K562 (cell line): ENCODE data around the gene JPH2.

Experiments used
- NFYB ChIP-seq: IDR thresholded peaks from 2 replicates; pipeline ENCODE4 v1.6.1; 2011; ENCODE audit warnings: mild to moderate bottlenecking, moderate library complexity; ENCODE audit not compliant: insufficient read length; ENCODE audit errors: extremely low read depth
- ZSCAN29 ChIP-seq: fragments of 450-650 bp; IDR thresholded peaks from 2 replicates; pipeline ENCODE4 v1.6.1; 2017
- TF ChIP-seq, protein P1 (sequence below): fragments of 150-350 bp; IDR thresholded peaks from 2 replicates; pipeline ENCODE4 v1.6.1; 2014; ENCODE audit warnings: low read depth, mild to moderate bottlenecking, low read length, borderline replicate concordance

DNA sequence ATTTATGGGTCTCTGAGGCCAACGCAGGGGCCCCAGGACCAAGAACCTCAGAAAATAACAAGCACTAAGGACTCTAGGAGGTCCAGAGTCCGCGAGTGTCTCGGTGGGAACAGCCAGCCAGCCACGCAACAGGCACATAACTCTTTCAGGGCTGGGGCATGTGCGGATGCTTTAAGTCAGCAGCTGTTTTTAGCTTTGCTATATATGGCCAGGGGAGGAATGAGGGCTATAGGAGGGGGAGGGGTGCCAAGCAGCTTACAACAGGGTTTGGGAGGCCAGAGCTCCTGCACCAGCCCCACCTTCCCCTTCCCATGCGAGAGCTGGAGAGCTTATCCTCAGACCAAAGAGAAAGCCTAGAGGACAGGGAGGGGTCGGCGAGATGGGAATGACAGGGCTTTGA is 6.2 kb downstream of the JPH2 start:
- TF ChIP-seq ZSCAN29 (no peak), NFYB (no peak)
- TF ChIP-seq, protein P1, sequence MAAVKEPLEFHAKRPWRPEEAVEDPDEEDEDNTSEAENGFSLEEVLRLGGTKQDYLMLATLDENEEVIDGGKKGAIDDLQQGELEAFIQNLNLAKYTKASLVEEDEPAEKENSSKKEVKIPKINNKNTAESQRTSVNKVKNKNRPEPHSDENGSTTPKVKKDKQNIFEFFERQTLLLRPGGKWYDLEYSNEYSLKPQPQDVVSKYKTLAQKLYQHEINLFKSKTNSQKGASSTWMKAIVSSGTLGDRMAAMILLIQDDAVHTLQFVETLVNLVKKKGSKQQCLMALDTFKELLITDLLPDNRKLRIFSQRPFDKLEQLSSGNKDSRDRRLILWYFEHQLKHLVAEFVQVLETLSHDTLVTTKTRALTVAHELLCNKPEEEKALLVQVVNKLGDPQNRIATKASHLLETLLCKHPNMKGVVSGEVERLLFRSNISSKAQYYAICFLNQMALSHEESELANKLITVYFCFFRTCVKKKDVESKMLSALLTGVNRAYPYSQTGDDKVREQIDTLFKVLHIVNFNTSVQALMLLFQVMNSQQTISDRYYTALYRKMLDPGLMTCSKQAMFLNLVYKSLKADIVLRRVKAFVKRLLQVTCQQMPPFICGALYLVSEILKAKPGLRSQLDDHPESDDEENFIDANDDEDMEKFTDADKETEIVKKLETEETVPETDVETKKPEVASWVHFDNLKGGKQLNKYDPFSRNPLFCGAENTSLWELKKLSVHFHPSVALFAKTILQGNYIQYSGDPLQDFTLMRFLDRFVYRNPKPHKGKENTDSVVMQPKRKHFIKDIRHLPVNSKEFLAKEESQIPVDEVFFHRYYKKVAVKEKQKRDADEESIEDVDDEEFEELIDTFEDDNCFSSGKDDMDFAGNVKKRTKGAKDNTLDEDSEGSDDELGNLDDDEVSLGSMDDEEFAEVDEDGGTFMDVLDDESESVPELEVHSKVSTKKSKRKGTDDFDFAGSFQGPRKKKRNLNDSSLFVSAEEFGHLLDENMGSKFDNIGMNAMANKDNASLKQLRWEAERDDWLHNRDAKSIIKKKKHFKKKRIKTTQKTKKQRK, result no peak
